NCI-H774 (cell line): ENCODE measurements around the gene CRX.
"Not testable (repeated sequence)": the region's sequence is repeated elsewhere in the genome, so short reads cannot be mapped to it uniquely, and the experiment has no call there.

ENCODE experiments used
- DNase-seq: peaks from one replicate; lab custom pipeline; 2025; lab: John Stamatoyannopoulos, UW

Gene CRX

DNA sequence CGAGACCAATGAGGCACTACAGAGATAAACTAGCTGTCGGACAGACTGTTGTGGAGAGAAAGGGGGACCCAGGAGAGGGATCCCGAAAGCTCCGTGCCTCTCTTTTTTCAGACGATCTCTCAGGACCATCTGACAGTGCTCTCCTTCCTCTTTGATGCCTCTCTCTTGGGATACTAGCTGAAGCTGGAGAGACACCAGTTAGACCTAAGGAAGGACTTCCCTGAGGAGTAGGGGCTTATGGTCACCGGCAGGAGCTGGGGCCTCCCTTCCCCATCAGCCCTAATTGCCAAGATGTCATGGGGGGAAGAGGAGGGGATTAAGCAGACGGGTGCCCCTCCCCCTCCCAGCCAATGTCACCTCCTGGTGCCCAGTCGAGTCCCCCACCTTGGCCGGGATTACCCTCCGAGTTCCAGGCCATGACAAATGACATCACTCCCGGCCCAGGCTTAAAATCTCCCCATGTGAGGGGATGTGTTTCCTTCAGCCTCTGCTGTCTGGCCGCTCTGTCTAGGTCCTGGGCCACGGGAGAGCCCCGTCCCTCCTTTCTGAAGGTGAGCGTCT, at the start of gene CRX:
CRX (plus strand) TSS at position 478 of the 561 bp plus-strand sequence. CDS start 12,507 bp downstream, outside the sequence.
- DNase-seq = no peak

DNA sequence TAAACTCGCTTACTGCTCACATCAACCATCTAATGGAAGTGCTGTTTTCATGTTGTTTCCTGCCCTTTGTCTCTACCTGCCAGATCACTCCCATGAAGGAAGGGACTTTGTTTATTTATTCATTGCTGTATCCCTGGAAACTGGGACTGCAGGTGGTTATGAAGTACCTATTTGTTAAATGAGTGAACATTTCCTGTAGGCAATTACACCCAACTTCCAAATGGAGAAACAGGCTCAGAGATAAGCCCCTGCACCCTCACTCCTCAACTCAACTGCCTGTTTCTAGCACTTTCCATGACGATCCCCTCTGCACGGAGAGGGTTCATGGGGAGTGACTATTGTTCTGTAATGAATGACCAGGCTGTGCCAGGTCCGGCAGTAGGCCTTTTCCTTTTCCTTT, 45.2 kb upstream of the CRX start:
- peak; percentile 94 for DNase-seq

DNA sequence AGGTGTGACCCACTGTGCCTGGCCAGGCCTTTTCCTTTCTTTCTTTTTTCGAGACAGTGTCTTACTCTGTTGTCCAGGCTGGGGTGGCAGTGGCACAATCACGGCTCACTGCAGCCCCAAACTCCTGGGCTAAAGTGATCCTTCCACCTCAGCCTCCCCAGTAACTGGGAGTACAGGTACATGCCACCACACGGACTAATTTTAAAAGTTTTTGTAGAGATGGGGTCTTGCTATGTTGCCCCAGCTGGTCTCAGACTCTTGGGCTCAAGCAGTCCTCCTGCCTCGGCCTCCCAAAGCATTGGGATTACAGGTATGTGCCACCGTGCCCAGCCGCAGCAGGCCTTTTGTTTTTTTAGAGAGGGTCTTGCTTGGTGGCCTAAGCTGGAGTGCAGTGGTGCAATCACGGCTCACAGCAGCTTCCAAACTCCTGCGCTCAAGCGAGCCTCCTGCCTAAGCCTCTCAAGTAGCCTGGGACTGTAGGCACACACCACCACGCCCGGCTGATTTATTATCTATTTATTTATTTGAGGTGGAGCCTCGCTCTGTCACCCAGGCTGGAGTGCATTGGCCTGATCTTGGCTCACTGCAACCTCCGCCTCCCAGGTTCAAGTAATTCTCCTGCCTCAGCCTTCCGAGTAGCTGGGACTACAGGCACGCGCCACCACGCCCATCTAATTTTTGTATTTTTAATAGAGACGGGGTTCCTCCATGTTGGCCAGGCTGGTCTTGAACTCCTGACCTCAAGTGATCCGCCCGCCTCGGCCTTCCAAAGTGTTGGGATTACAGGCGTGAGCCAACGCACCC, 44.3 kb upstream of the CRX start:
- DNase-seq = not testable (repeated sequence)

DNA sequence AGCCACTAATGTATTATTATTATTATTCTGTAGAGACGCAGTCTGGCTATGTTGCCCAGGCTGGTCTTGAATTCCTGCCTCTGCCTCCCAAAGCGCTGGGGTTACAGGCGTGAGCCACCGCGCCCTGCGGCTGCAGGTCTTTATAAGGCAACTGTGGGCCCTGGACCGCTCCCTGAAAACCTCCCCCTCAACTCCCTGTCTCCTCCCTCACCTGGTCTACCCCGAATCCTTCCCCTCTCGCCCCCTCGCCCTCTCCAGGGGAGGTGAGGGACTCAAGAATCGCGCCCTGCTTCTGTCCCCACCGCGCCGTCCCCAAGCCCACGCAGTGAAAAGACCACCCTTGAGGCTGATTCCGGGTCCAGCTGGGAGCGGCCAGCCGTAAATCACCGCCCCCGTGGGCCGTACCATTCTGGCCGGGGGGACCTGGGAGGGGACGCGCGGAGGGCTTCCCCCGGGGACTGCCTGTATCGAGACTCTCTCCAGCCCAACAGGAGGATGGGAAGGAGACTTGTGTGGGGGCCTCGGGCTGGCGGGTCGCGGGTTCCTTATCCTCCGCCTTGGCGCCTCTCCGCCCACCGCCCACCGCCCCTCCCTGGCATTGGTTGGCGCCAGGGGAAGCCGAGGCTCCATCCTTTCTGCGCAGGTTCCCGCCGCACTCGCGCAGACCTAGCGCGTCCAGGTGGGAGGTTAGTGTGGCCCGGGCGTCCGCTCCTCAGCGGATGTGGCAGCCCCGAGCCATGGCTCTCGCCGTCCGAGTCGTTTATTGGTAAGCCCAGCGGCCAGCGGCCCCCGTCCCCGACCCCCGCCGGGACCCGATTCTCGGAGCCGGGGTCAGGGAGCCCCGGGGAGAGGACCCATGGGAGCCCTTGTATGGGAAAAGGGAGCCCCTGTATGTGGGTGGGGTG, 43.4 kb upstream of the CRX start, which contains the start of gene SELENOW:
SELENOW (plus strand) TSS at position 655 of the 905 bp plus-strand sequence; CDS start at position 738, 83 bp downstream.
- peak; percentile 79 for DNase-seq

DNA sequence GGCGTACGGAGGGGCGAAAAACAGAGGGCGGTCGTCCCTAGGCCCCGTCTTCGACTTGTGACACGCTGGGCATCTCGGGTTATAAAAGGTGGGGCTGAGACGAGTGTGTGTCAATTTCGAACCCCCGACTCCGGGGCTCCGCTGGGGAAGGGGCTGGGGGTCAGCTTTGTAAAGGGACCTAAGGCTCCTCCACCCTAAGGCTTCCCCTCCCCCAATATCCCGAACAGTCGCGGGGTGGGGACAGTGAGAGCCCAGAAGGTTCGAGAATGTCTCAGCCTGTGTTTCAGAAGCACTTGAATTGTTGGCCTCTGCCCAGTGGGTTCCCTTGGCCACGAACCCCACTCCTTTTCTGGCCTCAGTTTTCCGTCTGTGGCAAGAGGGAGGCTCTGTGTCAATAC, 42.8 kb upstream of the CRX start:
- no peak for DNase-seq

DNA sequence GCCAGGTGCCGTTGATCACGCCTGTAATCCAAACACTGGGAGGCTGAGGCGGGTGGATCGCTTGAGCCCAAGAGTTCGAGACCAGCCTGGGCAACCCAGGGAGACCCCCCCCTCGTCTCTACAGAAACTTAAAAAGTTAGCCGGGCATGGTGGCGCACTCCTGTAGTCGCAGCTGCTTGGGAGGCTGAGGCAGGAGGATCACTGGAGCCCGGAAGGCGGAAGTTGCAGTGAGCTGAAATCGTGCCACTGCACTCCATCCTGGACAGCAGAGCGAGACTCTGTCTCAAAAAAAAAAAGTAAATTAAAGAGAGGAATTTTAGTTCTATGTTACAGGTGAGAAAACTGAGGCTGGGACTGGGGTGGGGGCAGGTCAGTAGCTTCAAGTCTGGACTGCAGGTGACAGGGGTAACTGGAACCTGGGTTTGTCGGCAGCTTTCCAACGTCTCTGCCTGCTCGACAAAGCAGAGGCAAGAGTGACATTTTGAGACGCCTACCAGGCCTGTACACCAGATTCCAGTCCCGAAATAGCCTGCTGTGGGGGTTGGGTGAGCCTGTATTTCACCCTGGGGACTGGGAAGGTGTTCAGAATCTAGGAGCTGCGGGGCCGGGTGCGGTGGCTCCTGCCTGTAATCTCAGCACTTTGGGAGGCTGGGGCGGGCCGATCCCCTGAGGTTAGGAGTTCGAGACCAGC, 42.1 kb upstream of the CRX start:
- DNase-seq = no peak

DNA sequence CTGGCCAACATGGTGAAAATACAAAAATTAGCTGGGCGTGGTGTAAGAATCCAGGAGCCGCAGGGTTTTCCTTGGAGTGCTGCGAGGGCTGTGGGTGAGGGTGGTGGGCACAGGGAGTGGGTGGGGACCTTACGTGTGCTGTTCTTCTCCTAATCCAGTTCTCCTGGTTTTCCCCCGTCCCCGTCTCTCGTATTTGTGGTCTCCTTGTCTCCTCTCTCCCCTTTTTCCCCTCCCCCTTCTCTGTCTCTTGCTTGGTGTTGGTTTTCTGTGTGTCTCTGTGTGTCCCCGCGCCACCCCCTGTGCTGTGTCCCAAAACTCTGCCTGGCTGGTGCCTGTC, 41.6 kb upstream of the CRX start:
- no peak for DNase-seq

DNA sequence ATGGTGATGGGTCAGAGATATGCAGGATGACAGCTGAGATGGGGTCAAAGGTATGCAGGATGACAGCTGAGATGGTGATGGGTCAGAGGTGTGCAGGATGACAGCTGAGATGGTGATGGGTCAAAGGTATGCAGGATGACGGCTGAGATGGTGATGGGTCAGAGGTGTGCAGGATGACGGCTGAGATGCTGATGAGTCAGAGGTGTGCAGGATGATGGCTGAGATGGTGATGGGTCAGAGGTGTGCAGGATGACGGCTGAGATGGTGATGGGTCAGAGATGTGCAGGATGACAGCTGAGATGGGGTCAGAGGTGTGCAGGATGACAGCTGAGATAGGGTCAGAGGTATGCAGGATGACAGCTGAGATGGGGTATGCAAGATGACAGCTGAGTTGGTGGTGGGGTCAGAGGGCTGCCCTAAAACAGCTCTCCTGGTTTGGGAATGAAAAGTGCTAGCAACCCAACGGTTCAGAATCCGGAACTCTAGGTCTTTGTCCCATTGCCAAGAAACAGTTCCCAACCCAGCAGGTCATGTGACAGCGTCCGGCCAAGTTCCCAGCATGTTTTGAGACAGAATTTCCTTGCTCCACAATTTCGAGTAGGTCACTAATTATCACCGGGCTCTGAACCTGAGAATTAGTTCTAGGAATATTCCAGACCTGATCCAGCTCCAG, 40.0 kb upstream of the CRX start:
- DNase-seq = no peak

DNA sequence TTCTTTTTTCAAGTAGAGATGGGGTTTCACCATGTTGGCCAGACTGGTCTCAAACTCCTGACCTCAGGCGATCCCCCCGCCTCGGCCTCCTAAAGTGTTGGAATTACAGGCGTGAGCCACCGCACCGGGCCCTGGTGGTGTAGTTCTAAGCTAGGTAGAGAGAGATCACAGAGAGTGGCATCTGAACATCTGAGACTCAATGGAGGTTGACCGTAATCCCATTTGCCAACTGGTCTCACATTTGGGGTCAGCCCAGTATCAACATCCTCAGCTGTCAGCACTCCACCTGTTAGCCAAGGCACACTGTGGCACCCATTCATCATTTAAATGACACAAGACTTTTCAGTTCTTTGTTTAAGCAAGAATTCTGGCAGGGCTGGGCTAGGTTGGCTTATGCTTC, 35.2 kb upstream of the CRX start:
- no peak for DNase-seq

DNA sequence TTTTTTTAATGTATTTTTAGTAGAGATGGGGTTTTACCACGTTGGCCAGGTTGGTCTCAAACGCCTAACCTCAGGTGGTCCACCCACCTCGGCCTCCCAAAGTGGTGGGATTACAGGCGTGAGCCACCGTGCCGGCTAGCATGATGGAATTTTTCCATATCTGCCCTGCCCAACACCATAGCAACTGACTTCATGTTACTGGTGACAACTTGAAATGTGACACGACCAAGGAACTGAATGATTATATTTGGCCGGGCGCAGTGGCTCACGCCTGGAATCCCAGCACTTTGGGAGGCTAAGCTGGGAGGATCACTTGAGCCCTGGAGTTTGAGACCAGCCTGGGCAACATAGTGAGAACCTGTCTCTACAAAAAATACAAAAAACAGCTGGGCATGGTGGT, 34.4 kb upstream of the CRX start:
- DNase-seq = not testable (repeated sequence)

DNA sequence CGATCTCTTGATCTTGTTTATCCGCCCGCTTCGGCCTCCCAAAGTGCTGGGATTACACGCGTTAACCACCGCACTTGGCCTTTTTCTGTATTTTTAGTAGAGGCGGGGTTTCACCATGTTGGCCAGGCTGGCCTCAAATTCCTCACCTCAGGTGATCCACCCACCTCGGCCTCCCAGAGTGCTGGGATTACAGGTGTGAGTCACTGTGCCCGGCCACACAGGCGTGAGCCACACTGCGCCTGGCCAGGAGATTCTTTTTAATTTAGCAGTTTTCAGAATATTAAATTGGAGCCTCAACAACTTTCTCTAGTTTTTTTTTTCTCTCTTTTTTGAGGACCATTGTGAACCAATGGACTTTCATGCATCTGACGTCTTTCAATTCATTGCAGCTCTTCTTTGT, 31.9 kb upstream of the CRX start:
- DNase-seq = not testable (repeated sequence)

DNA sequence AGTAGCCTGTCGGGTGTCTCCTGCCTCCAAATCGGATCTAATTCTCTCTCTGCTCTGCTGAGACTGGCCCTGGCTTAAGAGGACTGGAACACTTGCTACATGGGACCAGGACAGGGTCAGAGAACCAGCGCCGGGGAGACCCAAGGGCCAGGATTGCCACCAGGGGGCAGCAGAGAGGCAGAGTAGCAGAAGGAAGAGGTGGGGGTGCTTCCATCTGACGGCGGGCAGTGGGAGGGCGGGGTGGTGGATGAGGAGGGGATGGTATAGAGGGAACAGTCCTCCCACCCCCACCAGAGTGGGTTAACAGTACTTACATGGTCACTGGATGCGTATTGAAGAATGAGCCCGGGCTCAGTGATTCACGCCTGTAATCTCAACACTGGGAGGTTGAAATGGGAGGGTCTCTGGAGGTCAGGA, 31.3 kb upstream of the CRX start:
- DNase-seq = peak; percentile 49

DNA sequence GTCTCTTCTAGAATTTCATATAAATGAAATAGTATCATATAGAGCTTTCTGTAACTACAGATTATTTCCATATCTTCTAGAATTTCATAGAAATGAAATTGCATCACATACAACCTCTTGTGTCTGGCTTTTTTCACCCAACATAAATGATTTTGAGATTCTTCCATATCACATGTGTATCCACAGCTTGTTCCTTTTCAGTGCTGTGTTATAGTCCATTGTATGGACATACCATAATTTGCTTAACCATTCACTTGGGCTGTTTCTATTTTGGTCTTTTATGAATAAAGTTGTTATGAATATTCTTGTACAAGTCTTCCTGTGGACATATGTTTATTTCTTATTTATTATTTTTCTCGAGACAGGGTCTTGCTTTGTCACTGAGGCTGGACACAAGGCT, 29.1 kb upstream of the CRX start:
- no peak for DNase-seq

DNA sequence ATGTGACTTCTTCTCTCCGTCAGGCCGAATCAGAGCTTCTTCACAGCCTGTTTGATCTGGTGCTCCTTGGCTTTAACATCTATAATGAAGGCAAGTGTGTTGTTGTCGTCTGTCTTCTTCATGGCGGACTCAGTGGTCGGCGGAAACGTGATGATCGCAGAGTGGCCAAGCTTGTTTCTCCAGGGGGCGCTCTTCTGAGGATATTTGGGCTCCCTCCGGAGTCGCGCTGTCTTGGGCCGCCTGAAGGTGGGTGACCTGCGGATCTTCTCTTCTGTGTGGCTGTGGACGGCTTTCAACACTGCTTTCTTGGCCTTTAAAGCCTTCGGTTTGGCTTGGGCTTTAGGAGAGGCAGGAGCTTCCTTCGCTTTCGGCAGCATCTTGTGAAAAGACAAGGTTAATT, 27.2 kb upstream of the CRX start:
- no peak for DNase-seq

DNA sequence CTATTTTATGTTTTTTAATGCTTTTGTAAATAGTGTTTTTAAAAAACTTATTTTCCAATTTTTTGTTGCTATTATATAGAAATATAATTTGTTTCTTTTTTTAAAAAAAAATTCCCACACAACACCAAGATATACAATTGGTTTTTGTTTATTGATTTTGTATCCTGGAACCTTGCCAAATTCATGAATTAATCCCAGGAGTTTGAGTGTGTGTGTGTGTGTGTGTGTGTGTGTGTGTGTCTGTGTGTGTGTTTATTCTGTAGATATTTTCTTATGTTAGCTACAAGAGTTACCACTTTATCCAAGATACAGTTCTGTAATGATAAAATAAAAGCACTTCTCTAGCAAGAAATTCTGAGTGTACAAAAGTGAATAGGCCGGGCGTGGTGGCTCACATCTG, 25.0 kb upstream of the CRX start:
- no peak for DNase-seq

DNA sequence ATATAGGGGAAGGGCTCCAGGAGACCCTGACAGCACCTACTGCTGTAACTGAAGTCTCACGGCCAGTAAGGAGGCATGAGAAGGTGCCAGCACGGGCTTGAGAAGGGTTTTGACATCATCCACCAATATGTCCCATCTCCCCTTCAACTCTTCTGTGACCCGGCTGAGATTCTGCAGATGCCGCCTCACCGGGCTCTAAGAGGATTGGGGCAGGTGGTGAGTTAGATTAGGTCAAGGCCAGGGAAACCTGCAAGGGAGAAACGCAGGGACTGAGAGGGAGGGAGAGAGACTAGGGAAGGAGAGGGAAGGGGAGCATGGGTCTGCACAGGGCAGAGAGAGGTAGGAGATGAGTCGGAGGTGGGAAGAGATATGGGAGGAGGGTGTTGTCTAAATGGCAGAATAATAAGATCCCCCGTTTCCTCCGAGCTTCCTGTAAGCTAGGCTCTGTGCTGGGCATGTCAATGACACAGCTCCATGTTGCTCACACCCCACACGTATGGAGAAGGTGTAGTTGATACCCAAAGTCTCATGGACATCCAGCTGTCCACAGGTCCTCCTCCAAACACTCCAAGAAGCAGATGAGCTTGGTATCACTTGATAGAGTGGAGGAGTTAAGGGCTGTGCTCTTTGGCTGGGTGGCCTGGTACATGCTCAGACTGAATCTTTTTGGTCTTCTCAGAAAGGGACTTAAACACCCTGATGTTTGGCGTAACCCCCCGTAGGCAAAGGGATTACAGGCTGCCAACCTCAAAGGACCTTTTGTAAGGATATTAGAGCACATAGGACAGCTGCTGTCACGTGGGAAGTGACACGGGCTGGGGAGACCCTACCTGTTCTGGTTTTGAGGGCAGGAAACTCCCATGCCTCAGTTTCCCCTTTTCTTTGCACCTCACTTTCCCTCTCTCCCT, 23.5 kb upstream of the CRX start:
- DNase-seq = no peak

DNA sequence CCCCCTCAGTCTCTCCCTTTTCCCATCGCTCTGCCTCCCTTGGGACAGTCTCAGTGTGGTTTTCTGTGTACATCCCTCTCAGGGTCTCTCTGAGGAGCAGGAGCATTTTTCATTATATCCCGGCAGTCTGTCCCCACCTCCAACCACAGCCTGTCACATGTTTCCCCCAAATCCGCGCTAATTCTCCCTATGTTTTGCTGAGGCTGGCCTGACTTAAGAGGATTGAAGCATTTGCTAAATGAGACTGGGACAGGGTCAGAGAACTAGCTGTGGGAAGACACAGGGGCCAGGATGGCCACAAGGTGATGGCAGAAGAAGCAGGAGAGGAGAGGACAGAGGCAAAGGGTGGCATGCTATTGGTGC, 22.9 kb upstream of the CRX start:
- DNase-seq = no peak

DNA sequence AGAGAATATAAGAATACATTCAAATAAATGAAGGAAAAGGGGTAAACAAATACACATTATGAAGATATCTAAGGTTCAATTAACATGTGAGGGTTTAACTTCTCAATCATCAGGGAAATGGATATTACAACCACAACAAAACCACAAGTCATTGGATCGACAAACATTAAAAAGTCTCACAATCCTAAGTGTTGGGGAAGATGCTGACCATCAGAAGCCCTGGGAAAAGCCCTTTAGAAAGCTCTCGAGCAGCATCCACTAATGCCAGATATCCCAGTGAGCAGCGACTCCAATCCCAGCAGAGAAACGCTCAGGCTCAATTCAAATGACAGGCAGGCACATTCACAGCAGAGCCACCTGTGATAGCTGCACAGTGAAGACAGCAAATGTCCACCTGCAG, 20.5 kb upstream of the CRX start:
- DNase-seq = no peak

DNA sequence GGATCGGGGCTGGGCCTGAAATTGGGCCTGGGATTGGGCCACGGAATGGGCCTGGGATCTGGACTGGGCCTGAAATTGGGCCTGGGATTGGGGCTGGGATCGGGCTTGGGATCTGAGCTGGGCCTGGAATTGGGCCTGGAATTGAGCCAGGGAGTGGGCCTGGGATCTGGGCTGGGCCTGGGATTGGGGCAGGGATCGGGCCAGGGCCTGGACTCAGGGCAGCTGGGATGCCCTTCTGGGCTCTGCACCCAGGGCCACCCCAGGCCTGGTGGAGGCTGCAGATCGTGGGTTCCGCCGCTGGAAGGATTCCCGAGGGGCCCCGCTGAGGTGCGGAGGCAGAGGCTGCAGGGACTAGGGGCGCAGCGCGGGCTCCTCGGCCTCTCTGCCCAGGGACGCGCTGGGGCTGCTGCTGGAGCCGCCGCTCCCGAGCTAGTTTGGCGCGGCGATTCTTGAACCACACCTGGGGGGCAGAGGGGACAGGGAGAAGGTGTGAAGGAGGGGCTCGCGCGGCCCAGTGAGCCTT, 19.2 kb upstream of the CRX start:
- DNase-seq = no peak

DNA sequence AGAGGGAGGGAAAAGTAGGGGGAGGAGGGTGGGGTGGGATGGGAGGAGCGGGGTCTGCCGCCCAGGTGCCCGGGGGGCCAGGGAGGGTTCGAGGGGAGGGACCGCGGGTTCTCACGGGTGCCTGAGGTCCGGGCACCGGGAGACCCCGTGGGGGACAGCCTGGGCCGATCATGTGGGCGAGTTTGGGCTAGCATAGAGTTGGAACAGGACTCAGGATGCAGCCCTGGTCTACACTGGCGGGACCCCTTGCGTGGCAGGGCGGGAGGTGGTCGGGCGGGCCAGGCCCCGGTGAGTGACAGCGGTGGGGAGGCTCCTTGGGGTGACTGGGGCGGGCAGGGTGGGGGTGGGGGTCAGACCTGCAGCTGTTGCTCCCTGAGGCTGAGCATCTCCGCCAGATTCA, 18.6 kb upstream of the CRX start:
- not testable (repeated sequence) for DNase-seq
